ENCODE results near the gene CCDC102A.

The CCDC102A gene

GRCh38 chr16:57531253-57531575 is 5.2 kb downstream of the CCDC102A start:
- TF ChIP-seq MAX (IDR thresholded peaks at IDR 0.05; ENCODE audit: low read depth, low read length) (no peak), POLR2A (IDR thresholded peaks at IDR 0.05; ENCODE audit: extremely low read depth, insufficient read length) (no peak), MYC (IDR thresholded peaks at IDR 0.05; ENCODE audit: low read depth, low read length) (no peak)
- TF ChIP-seq, protein P1, sequence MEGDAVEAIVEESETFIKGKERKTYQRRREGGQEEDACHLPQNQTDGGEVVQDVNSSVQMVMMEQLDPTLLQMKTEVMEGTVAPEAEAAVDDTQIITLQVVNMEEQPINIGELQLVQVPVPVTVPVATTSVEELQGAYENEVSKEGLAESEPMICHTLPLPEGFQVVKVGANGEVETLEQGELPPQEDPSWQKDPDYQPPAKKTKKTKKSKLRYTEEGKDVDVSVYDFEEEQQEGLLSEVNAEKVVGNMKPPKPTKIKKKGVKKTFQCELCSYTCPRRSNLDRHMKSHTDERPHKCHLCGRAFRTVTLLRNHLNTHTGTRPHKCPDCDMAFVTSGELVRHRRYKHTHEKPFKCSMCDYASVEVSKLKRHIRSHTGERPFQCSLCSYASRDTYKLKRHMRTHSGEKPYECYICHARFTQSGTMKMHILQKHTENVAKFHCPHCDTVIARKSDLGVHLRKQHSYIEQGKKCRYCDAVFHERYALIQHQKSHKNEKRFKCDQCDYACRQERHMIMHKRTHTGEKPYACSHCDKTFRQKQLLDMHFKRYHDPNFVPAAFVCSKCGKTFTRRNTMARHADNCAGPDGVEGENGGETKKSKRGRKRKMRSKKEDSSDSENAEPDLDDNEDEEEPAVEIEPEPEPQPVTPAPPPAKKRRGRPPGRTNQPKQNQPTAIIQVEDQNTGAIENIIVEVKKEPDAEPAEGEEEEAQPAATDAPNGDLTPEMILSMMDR (IDR thresholded peaks at IDR 0.05; ENCODE audit: low read depth, low read length), result no peak
- no peak for DNase-seq (ENCODE audit: low read depth)
- H3K4me3 ChIP-seq (ENCODE audit: low read depth, low read length), result no peak overlapping the region

DNA sequence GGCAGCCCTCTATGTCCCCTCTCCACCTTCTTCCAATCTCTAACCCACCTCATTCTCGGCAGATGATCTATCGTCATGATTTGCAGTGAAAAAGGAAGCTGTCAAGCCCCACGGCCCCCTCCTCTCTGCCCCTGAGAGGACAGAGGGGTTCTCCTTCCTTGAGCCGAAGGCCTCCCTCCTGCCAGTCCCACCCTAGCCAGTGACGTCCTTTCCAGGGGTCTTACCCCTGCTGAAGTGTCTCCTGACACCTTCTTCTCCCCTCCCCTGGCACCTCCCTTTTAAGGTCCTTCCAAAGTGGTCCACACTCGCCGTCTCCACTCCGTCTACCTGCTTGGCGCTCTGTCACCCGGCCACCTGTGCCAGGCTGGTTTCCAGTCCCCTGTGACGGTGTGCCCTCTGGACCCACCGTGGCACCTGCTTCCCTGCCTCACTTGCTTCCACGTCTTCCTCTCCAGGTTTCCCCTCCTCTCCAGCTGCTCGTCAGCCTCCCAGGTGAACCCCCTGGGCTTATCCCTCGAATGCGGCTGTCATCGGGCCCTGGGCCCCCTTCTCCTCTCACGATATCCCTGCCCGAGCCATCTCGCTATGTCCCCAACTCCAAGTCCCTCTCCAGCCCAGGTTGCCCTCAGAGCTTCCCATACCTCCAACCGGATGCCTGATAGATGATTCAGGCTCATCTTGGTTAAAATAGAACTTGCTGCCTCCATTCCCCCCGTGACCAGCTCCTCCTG is 5.7 kb downstream of the CCDC102A start:
- no peak overlapping the region for H3K4me3 ChIP-seq (ENCODE audit: low read depth, low read length)
- TF ChIP-seq, protein P1 (IDR thresholded peaks at IDR 0.05; ENCODE audit: low read depth, low read length), result no peak
- TF ChIP-seq MYC (IDR thresholded peaks at IDR 0.05; ENCODE audit: low read depth, low read length) (no peak), POLR2A (IDR thresholded peaks at IDR 0.05; ENCODE audit: extremely low read depth, insufficient read length) (no peak), MAX (IDR thresholded peaks at IDR 0.05; ENCODE audit: low read depth, low read length) (no peak)
- no peak for DNase-seq (ENCODE audit: low read depth)

GRCh38 chr16:57530104-57530521 is 6.3 kb downstream of the CCDC102A start:
- H3K4me3 ChIP-seq (ENCODE audit: low read depth, low read length), result no peak overlapping the region
- TF ChIP-seq MYC (IDR thresholded peaks at IDR 0.05; ENCODE audit: low read depth, low read length) (no peak), MAX (IDR thresholded peaks at IDR 0.05; ENCODE audit: low read depth, low read length) (no peak), POLR2A (IDR thresholded peaks at IDR 0.05; ENCODE audit: extremely low read depth, insufficient read length) (no peak)
- TF ChIP-seq, protein P1 (IDR thresholded peaks at IDR 0.05; ENCODE audit: low read depth, low read length), result no peak
- DNase-seq (ENCODE audit: low read depth), result peak; percentile 55

GRCh38 chr16:57529391-57530103 is 6.8 kb downstream of the CCDC102A start:
- no peak for DNase-seq (ENCODE audit: low read depth)
- no peak overlapping the region for H3K4me3 ChIP-seq (ENCODE audit: low read depth, low read length)
- TF ChIP-seq, protein P1 (IDR thresholded peaks at IDR 0.05; ENCODE audit: low read depth, low read length), result no peak
- no peak for TF ChIP-seq MAX (IDR thresholded peaks at IDR 0.05; ENCODE audit: low read depth, low read length)

DNA sequence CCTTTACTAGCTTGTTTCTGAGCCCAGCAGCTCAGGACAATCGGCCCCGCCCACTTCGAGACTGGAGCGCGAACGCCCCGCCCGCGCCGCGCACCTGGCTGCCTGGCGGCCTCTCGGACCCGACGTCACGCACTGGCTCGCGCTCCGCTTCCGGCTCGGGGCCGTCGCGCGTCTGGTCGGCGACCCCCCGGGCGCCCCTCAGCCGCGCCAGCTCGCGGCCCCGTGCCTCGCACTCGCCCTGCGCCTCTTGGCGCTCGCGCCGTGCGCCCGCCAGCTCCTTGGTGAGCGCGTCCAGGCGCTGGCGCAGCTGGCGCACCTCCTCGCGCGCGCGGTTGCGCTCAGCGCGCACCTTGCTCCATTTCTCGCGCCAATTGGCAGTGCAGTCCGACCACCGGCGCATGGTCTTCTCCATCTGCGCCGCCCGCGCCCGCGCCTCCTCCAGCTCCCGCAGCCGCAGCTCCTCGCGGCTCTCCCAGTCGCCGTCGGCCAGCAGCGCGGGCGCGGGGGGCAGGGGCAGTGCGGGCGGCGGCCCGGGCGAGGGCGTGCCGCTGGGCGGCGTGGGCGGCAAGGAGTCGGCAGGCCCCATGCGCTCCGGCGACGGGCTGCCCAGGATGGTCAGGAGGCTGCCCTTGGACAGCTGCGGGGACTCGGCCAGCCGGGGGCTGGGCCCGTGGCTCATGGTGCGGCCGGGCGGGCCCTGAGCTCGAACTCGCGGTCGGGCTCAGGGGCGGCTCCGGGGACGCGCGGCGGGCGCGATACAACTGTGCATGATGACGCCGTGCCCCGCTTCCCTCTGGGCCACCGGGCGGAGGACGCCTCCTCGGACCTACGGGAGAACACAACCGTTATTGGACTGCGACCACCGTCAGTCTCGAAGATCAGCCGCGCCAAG is 7.6 kb downstream of the CCDC102A start:
- no peak overlapping the region for H3K4me3 ChIP-seq (ENCODE audit: low read depth, low read length)
- DNase-seq (ENCODE audit: low read depth), result no peak
- TF ChIP-seq MAX (IDR thresholded peaks at IDR 0.05; ENCODE audit: low read depth, low read length) (no peak), MYC (IDR thresholded peaks at IDR 0.05; ENCODE audit: low read depth, low read length) (no peak), POLR2A (IDR thresholded peaks at IDR 0.05; ENCODE audit: extremely low read depth, insufficient read length) (no peak)
- TF ChIP-seq, protein P1 (IDR thresholded peaks at IDR 0.05; ENCODE audit: low read depth, low read length), result no peak
